CD4-positive, alpha-beta memory T cell (primary cell): ENCODE data around the gene CMTM3. TPM values are rescaled to one million over a fixed set of nuclear protein-coding genes. Genes with fewer than 3 reads are reported as not detected.
A peak's percentile ranks its signal among the peaks of the same experiment; 100 is the strongest.

ENCODE experiments used
- CTCF ChIA-PET: fragments of 350-600 bp; sonication (Branson Sonifier 250); formaldehyde crosslinking; loops from one replicate; lab custom pipeline; 2021; ENCODE audit warnings: inconsistent platforms; ENCODE audit not compliant: partially characterized antibody; lab: Charles Lee
- POLR2A ChIA-PET: fragments of 350-600 bp; sonication (Branson Sonifier 250); formaldehyde crosslinking; loops from one replicate; lab custom pipeline; 2021; ENCODE audit not compliant: partially characterized antibody; lab: Charles Lee
- DNase-seq, 5 donors: peaks; one replicate each; pipeline versions ENCODE4 v3.0.0 to v3.0.0-alpha.2; 2020 to 2022; ENCODE audit warnings: mixed read lengths in 1 of 5
- H3K27ac ChIP-seq: one replicate; pipeline ENCODE4 v1.7.0; 2013; ENCODE audit warnings: low read depth, low read length
- H3K27me3 ChIP-seq: 2 replicates; pipeline ENCODE4 v1.7.0; 2013; ENCODE audit warnings: mild to moderate bottlenecking, low read length, moderate library complexity; ENCODE audit not compliant: insufficient read depth
- H3K36me3 ChIP-seq: 2 replicates; pipeline ENCODE4 v1.7.0; 2013; ENCODE audit warnings: mild to moderate bottlenecking, low read length, moderate library complexity; ENCODE audit not compliant: insufficient read depth
- H3K4me1 ChIP-seq: 2 replicates; pipeline ENCODE4 v1.7.0; 2013; ENCODE audit warnings: mild to moderate bottlenecking, low read length, moderate library complexity; ENCODE audit not compliant: insufficient read depth
- H3K4me3 ChIP-seq, 2 donors: one replicate each; pipeline ENCODE4 v1.7.0; 2013; ENCODE audit warnings: low read length in 2 of 2, mild to moderate bottlenecking in 1 of 2
- H3K9me3 ChIP-seq, 2 donors: one replicate each; pipeline ENCODE4 v1.7.0; 2013; ENCODE audit warnings: low read length in 2 of 2, control low read depth in 1 of 2; ENCODE audit not compliant: control insufficient read depth in 1 of 2
- H3K27ac Mint-ChIP-seq, 7 donors: one replicate each; pipeline ENCODE4 v1.8.0; 2020 to 2021; ENCODE audit warnings: mixed read lengths in 7 of 7, mild to moderate bottlenecking in 6 of 7, inconsistent platforms in 3 of 7, moderate library complexity in 3 of 7
- H3K27me3 Mint-ChIP-seq, 2 donors: one replicate each; pipeline ENCODE4 v1.8.0; 2020 to 2021; ENCODE audit warnings: mixed read lengths in 2 of 2
- H3K36me3 Mint-ChIP-seq, 2 donors: one replicate each; pipeline ENCODE4 v1.8.0; 2020 to 2021; ENCODE audit warnings: mixed read lengths in 2 of 2, inconsistent platforms in 1 of 2, mild to moderate bottlenecking in 1 of 2
- H3K4me1 Mint-ChIP-seq, 4 donors: one replicate each; pipeline ENCODE4 v1.8.0; 2020 to 2021; ENCODE audit warnings: mixed read lengths in 4 of 4, mild to moderate bottlenecking in 1 of 4
- H3K4me3 Mint-ChIP-seq, 8 donors: one replicate each; pipeline ENCODE4 v1.8.0; 2020 to 2021; ENCODE audit warnings: mixed read lengths in 8 of 8, mild to moderate bottlenecking in 7 of 8, moderate library complexity in 6 of 8, inconsistent platforms in 3 of 8
- H3K9me3 Mint-ChIP-seq, 8 donors: one replicate each; pipeline ENCODE4 v1.8.0; 2020 to 2021; ENCODE audit warnings: mixed read lengths in 8 of 8, mild to moderate bottlenecking in 5 of 8, inconsistent platforms in 3 of 8, moderate library complexity in 1 of 8
- intact Hi-C: fragments of 100-400 bp; cut with micrococcal nuclease; formaldehyde crosslinking; loops from one replicate; pipeline ENCODE4 v1.15.1; 2023
- polyA plus RNA-seq, 2 donors: library from polyadenylated mRNA; unstranded; fragments of 300-500 nt; fragmentation: Illumina TruSeq; gene quantifications; one replicate each; pipeline ENCODE4 v1.2.3, GENCODE V29; 2021
- total RNA-seq, 2 experiments: library from RNA; stranded (reverse); gene quantifications; one replicate each; pipeline ENCODE4 v1.2.3, GENCODE V29; 2021

The CMTM3 gene
- total and polyA plus RNA-seq, 4 experiments from 2014 or later, result 74.2 to 105 (median 86.6) TPM

DNA sequence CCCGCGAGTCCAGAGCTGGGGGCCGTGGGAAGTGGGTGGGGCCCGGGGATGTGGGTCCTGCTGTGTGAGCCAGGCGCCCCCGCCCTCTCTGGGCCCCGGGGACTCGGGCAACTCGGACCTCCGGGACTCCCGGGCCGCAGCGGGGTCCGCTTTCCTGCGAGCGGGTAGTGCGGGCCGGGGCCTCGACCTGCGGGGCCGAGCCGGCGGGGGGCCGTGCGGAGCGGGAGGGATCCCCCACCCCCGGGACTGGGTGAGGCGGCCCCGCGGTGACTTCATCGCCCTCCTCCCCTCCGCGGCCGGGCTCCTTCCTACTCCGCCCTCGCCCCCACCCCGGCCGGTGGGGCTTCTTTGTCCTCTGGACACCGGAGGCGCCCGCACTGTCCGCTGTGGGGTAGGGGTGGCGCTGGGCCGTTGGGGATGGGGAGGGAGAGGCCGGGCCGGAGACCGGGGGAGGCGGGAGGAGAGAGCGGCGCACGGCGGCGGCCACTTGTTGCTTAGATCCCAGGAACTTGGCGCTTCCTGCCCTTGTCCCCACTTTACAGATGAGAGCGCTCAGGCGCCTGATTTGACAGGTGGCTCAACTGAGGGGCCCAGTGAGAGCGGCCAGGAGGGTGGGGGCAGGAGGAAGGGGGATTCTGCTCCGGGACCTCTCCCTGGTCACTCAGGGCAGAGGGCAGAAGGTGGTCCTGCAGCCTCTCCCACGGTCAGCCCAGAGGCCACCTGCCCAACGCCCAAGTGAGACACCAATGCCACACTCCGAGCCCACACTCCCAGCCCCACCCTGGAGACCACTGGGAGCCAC lies 874 bp downstream of the CMTM3 start:
- peaks cover 0 to 4% of the 10 kb centered on the region in 2 donors for H3K27me3 Mint-ChIP-seq
- intact Hi-C loops, result loop anchor here (2.0 to 5.0 kb wide), 6 partner anchors 43 to 145 kb away; partner anchors contain the start of genes CKLF, CMTM4 and DYNC1LI2
- peaks cover 22 to 53% (median 36%) of the 10 kb centered on the region in 4 donors for H3K4me1 Mint-ChIP-seq
- H3K4me1 ChIP-seq, result peaks cover 45% of the 10 kb centered on the region
- H3K4me3 Mint-ChIP-seq, result peak overlapping the region; percentile 73 to 92 (median 82)
- H3K9me3 Mint-ChIP-seq, result peaks cover 0 to 8% (median 5%) of the 10 kb centered on the region in 8 donors
- peaks cover 12 to 17% of the 10 kb centered on the region in 2 donors for H3K36me3 Mint-ChIP-seq
- peaks cover 17% of the 10 kb centered on the region for H3K36me3 ChIP-seq
- H3K27ac Mint-ChIP-seq, result peak overlapping the region in 6 of 7 donors; percentile 57 to 89 (median 86)
- H3K27ac ChIP-seq, result peak overlapping the region; percentile 73
- H3K9me3 ChIP-seq, result no peaks in the 10 kb centered on the region
- ChIA-PET CTCF (interaction anchor here (0.6 to 1.3 kb wide), 2 partner anchors 25 to 195 kb away, joined by 3 read pairs; no protein-coding TSS in a partner anchor), POLR2A (interaction anchor here (0.6 to 4.8 kb wide), 10 partner anchors 15 to 225 kb away, joined by 3 to 101 read pairs (median 12); partner anchors contain the start of genes CKLF, NAE1 and TK2)
- H3K27me3 ChIP-seq, result no peaks in the 10 kb centered on the region
- peak overlapping the region; percentile 6 to 59 for H3K4me3 ChIP-seq
- peak in 4 of 5 donors; percentile 17 to 54 (median 30) for DNase-seq

DNA sequence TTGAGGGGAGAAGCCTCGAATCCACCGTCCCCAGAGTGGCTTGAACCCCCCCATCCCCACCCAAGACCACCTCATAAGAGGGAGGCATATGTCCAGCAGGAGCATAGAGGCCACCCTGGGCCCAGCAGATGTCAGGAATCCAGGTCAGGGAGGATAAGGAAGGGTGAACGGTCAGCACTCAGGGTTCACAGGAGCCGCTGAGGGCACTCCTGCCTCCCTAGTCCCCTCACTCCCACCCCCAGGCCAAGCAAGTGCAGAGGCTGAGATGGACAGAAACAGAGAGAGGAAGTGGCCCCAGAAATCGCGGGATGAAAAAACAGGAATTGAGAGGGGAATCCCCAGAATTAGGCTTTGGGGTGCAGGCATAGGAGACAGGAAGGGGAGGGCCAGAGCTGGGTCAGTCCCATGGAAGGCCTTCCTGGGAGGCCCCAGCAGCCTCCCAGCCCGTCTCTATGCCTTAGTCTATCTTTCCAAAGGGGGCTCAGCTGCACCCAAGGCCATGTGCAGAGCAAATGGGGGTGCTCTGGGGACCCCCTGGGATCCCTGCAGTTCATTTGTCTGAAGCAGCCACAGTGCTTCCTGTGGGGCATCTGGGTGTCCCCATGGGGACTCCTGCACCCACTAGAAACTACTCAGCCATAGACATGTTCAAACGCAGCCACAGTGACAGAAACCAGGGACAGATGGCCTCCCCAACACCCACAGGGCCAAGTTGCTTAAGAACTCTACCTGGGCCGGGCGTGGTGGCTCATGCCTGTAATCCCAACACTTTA lies 1.7 kb downstream of the CMTM3 start:
- Mint-ChIP-seq H3K4me3 (peak overlapping the region; percentile 75 to 92 (median 82)), H3K27ac (peak overlapping the region; percentile 78 to 89 (median 85)), H3K9me3 (peaks cover 0 to 6% (median 0%) of the 10 kb centered on the region in 8 donors), H3K36me3 (peaks cover 8 to 23% of the 10 kb centered on the region in 2 donors), H3K27me3 (peaks cover 0 to 4% of the 10 kb centered on the region in 2 donors), H3K4me1 (peaks cover 18 to 46% (median 34%) of the 10 kb centered on the region in 4 donors)
- H3K9me3 ChIP-seq, result no peaks in the 10 kb centered on the region
- DNase-seq, result no peak
- peak overlapping the region; percentile 73 for H3K27ac ChIP-seq
- H3K4me1 ChIP-seq, result peaks cover 45% of the 10 kb centered on the region
- POLR2A ChIA-PET, result interaction anchor here (2.0 kb wide), 1 partner anchor 54 kb away, joined by 7 read pairs; the partner anchor contains the start of gene CKLF
- H3K4me3 ChIP-seq, result peak overlapping the region in 1 of 2 donors; percentile 59
- CTCF ChIA-PET, result interaction anchor here (0.8 to 4.1 kb wide), 6 partner anchors 10 to 197 kb away, joined by 3 to 51 read pairs (median 8); partner anchors contain the start of gene CKLF
- H3K27me3 ChIP-seq, result no peaks in the 10 kb centered on the region
- intact Hi-C loops, result loop anchor here (2.0 to 5.0 kb wide), 6 partner anchors 43 to 145 kb away; partner anchors contain the start of genes CKLF, CMTM4 and DYNC1LI2
- H3K36me3 ChIP-seq, result peaks cover 25% of the 10 kb centered on the region

DNA sequence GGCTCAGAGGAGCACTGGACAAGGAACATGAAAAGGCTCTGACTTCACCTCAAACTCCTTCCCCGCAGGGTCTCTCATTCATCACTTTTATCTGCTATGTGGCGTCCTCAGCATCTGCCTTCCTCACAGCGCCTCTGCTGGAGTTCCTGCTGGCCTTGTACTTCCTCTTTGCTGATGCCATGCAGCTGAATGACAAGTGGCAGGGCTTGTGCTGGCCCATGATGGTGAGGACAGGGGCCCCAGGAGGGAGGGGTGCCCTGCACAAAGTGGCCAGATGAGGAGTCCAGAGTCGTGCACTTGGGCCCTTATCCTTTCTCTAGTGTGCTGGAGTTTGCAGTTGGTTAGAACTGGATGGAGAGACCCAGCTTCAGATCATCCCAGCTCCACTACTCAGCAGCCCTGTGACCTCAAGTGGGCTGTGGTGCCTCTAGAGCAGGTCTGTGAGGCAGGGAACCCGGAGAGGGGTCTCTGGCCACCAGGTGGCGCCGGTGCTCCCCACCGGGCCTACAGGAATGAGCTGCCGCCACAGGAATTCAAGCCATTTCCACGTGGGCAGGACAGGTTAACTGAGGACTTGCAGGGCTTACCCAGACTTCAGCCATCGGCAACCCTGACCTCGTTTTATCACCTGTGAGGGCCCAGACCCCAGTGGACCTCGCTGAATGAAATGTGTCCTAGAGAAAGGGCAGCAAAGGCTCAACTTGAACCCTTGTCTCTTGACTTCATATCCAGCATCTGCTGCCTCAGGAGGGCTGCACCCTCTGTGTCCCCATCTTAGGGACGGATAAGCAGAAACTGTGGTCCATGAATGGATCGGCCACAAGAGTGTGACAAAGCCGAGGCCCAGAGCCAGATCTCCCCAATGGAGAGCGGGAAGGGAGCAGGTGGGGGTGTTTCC lies 4.0 kb downstream of the CMTM3 start:
- Histone ChIP-seq H3K27ac (peak overlapping the region; percentile 48), H3K9me3 (no peaks in the 10 kb centered on the region), H3K36me3 (peaks cover 46% of the 10 kb centered on the region), H3K4me3 (no peak overlapping the region), H3K27me3 (no peaks in the 10 kb centered on the region), H3K4me1 (peaks cover 42% of the 10 kb centered on the region)
- CTCF ChIA-PET, result interaction anchor here (0.6 to 4.1 kb wide), 48 partner anchors 9 to 260 kb away, joined by 3 to 51 read pairs (median 6); partner anchors contain the start of genes CKLF, CMTM2, CMTM4 and DYNC1LI2
- POLR2A ChIA-PET, result interaction anchor here (0.6 to 2.1 kb wide), 8 partner anchors 9 to 259 kb away, joined by 3 to 14 read pairs (median 4); partner anchors contain the start of gene CKLF
- Mint-ChIP-seq H3K27me3 (peaks cover 0 to 4% of the 10 kb centered on the region in 2 donors), H3K9me3 (peaks cover 0 to 4% (median 0%) of the 10 kb centered on the region in 8 donors), H3K27ac (peak overlapping the region; percentile 10 to 83 (median 61)), H3K36me3 (peaks cover 13 to 38% of the 10 kb centered on the region in 2 donors), H3K4me1 (peaks cover 14 to 41% (median 29%) of the 10 kb centered on the region in 4 donors), H3K4me3 (peak overlapping the region in 5 of 8 donors; percentile 36 to 77 (median 36))
- intact Hi-C loops, result loop anchor here (1.0 to 5.0 kb wide), 4 partner anchors 43 to 260 kb away; partner anchors contain the start of gene CMTM4
- DNase-seq, result peak; percentile 76 to 80 (median 76)

DNA sequence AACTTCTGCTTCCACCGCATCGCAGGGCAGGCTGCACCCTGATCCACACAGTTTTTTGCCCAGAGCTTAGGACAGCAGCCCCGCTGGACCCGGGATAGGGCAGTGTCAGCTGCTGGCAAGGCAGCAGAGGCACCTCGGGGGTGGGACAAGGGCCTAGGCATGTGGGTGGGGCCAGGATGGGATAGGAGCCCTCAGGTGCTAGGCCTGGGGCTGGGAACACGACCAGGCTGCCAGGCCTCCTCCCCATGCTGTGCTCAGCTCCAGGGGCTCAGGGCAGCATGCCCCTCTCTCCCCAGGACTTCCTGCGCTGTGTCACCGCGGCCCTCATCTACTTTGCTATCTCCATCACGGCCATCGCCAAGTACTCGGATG lies 4.6 kb downstream of the CMTM3 start:
- ChIA-PET POLR2A (interaction anchor here (0.6 to 2.1 kb wide), 6 partner anchors 10 to 259 kb away, joined by 3 to 14 read pairs (median 6); partner anchors contain the start of gene CKLF), CTCF (interaction anchor here (0.6 to 4.1 kb wide), 49 partner anchors 9 to 259 kb away, joined by 3 to 51 read pairs (median 6); partner anchors contain the start of genes CKLF, CMTM2, CMTM4 and DYNC1LI2)
- Histone ChIP-seq H3K4me1 (peaks cover 37% of the 10 kb centered on the region), H3K27me3 (no peaks in the 10 kb centered on the region), H3K36me3 (peaks cover 48% of the 10 kb centered on the region), H3K4me3 (no peak overlapping the region), H3K9me3 (no peaks in the 10 kb centered on the region), H3K27ac (peak overlapping the region; percentile 48)
- peaks cover 13 to 33% of the 10 kb centered on the region in 2 donors for H3K36me3 Mint-ChIP-seq
- DNase-seq, result no peak
- no peaks in the 10 kb centered on the region for H3K27me3 Mint-ChIP-seq
- peak overlapping the region in 2 of 7 donors; percentile 22 to 68 for H3K27ac Mint-ChIP-seq
- H3K4me3 Mint-ChIP-seq, result no peak overlapping the region
- H3K9me3 Mint-ChIP-seq, result no peaks in the 10 kb centered on the region
- intact Hi-C loops, result loop anchor here (5.0 kb wide), 1 partner anchor 88 kb away; the partner anchor contains the start of gene CMTM4
- H3K4me1 Mint-ChIP-seq, result peaks cover 9 to 34% (median 23%) of the 10 kb centered on the region in 4 donors

DNA sequence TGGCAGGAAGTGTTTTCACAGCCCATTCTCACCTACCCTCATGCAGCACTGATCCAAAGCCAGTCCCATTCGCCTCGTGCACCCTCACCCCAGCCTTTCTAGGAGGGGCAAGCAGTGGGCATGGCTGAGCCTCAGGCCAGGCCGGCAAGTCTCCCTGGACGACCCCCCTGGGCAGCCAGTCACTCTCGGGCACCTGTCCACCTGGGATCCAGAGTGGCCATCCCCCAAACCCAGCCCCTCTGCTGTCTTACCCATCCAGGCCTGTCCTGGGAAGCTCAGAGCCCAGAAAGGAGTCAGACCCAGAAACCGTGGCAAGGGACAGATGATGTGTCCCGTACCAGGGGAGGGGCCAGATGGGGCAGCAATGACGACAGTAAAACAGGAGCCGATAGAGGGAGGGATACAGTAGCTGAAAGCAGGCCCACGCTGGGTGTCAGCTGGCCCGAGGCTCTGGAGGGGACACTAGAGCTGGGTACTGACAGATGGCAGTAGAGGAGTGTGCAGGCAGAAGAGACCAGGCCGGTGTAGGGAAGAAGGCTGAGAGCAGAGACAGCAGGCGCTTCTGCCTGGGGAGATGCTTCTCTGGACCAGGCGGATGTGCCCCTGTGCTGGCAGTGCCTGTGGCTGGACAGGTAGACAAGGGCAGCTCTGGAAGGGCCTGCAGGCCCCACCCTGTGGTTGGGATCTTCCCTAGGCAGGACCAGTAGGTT lies 5.8 kb downstream of the CMTM3 start:
- H3K36me3 ChIP-seq, result peaks cover 48% of the 10 kb centered on the region

More for the DNA sequence above, 5.8 kb downstream of the CMTM3 start:
- Mint-ChIP-seq H3K36me3 (peaks cover 13 to 33% of the 10 kb centered on the region in 2 donors), H3K27ac (peak overlapping the region in 1 of 7 donors; percentile 59), H3K9me3 (no peaks in the 10 kb centered on the region), H3K4me1 (peaks cover 9 to 34% (median 22%) of the 10 kb centered on the region in 4 donors), H3K27me3 (no peaks in the 10 kb centered on the region), H3K4me3 (no peak overlapping the region)
- no peak for DNase-seq
- intact Hi-C loops, result no loop called here
- ChIA-PET CTCF (interaction anchor here (0.8 to 4.1 kb wide), 9 partner anchors 36 to 220 kb away, joined by 3 to 51 read pairs (median 7); partner anchors contain the start of gene CKLF), POLR2A (no interaction called here)
- Histone ChIP-seq H3K27me3 (no peaks in the 10 kb centered on the region), H3K27ac (no peak overlapping the region), H3K9me3 (no peaks in the 10 kb centered on the region), H3K4me1 (peaks cover 37% of the 10 kb centered on the region), H3K4me3 (no peak overlapping the region)
